NCI-H82 treated with DMSO at 0.1 percent for 48 hours (cell line): ENCODE measurements around the gene CEMIP.

Experiments used
- DNase-seq: peaks from one replicate; lab custom pipeline; 2025; ENCODE audit not compliant: unreplicated experiment; lab: John Stamatoyannopoulos, UW

Gene CEMIP

GRCh38 chr15:80924278-80924677 is 145.1 kb downstream of the CEMIP start:
- no peak for DNase-seq

- no peak for DNase-seq
Observed at GRCh38 chr15:80925597-80926059, 146.5 kb downstream of the CEMIP start.

- DNase-seq, result no peak
Observed at GRCh38 chr15:80926126-80926525, 147.0 kb downstream of the CEMIP start.

- no peak for DNase-seq
Observed at GRCh38 chr15:80929225-80929624, 150.1 kb downstream of the CEMIP start.

- DNase-seq, result no peak
Observed at GRCh38 chr15:80929689-80930088, 150.5 kb downstream of the CEMIP start.

- DNase-seq, result no peak
Observed at GRCh38 chr15:80931191-80931590, 152.0 kb downstream of the CEMIP start.

- no peak for DNase-seq
Observed at GRCh38 chr15:80931721-80932512, 152.7 kb downstream of the CEMIP start.

GRCh38 chr15:80932513-80932815 is 153.3 kb downstream of the CEMIP start:
- DNase-seq, result no peak

GRCh38 chr15:80932989-80933388 is 153.8 kb downstream of the CEMIP start:
- no peak for DNase-seq

- DNase-seq, result no peak
Observed at GRCh38 chr15:80934761-80935221, 155.6 kb downstream of the CEMIP start.

- DNase-seq, result no peak
Observed at GRCh38 chr15:80936288-80937078, 157.3 kb downstream of the CEMIP start.

- no peak for DNase-seq
Observed at GRCh38 chr15:80937718-80938117, 158.5 kb downstream of the CEMIP start.

- DNase-seq, result no peak
Observed at GRCh38 chr15:80939216-80939615, 160.0 kb downstream of the CEMIP start.

- DNase-seq, result no peak
Observed at GRCh38 chr15:80940331-80940730, 161.2 kb downstream of the CEMIP start.

GRCh38 chr15:80940851-80941250 is 161.7 kb downstream of the CEMIP start:
- DNase-seq, result no peak

GRCh38 chr15:80942266-80942665 is 163.1 kb downstream of the CEMIP start:
- DNase-seq, result no peak

- DNase-seq, result no peak
Observed at GRCh38 chr15:80942746-80943565, 163.8 kb downstream of the CEMIP start.

- no peak for DNase-seq
Observed at GRCh38 chr15:80944818-80945217, 165.6 kb downstream of the CEMIP start.

- DNase-seq, result no peak
Observed at GRCh38 chr15:80945605-80946004, 166.4 kb downstream of the CEMIP start.

GRCh38 chr15:80946576-80946975 is 167.4 kb downstream of the CEMIP start:
- no peak for DNase-seq

GRCh38 chr15:80948651-80949292 is 169.6 kb downstream of the CEMIP start:
- DNase-seq, result no peak
